ENCODE data around the gene CXCL10. TPM values are rescaled to one million over a fixed set of nuclear protein-coding genes. Genes with fewer than 3 reads are reported as not detected.

Gene CXCL10
- 1 to 10 TPM in 1 of 4 donors, not detected in 3; 1.8 TPM for total RNA-seq

DNA sequence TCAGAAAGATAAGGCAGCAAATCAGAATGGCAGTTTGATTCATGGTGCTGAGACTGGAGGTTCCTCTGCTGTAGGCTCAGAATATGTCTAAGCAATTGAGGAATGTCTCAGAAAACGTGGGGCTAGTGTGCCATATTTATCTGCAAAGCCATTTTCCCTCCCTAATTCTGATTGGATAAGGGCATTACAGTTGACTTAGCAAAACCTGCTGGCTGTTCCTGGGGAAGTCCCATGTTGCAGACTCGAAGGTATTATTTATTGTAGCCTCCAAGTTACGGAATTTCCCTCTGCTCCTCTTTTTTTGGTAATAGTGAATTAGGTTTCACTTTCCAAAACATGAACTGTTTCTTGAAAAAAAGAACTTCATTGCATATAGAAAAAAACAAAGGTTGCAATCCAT, at the start of gene CXCL10:
Gene CXCL10, minus strand, starts transcription at position 109 of the 400 bp plus-strand sequence. Its CDS starts 66 bp downstream, at position 43.
- no peak for DNase-seq
- TF ChIP-seq, protein P1, sequence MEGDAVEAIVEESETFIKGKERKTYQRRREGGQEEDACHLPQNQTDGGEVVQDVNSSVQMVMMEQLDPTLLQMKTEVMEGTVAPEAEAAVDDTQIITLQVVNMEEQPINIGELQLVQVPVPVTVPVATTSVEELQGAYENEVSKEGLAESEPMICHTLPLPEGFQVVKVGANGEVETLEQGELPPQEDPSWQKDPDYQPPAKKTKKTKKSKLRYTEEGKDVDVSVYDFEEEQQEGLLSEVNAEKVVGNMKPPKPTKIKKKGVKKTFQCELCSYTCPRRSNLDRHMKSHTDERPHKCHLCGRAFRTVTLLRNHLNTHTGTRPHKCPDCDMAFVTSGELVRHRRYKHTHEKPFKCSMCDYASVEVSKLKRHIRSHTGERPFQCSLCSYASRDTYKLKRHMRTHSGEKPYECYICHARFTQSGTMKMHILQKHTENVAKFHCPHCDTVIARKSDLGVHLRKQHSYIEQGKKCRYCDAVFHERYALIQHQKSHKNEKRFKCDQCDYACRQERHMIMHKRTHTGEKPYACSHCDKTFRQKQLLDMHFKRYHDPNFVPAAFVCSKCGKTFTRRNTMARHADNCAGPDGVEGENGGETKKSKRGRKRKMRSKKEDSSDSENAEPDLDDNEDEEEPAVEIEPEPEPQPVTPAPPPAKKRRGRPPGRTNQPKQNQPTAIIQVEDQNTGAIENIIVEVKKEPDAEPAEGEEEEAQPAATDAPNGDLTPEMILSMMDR (IDR thresholded peaks at IDR 0.05) = no peak
- TF ChIP-seq POLR2A (IDR thresholded peaks at IDR 0.05) = no peak
- Histone ChIP-seq H3K27ac (no peak within 1 kb of the TSS), H3K9me3 (no peaks in the 10 kb centered on the region), H3K27me3 (no peaks in the 10 kb centered on the region), H3K36me3 (no peaks in the 10 kb centered on the region), H3K4me1 (peaks cover 0 to 9% (median 0%) of the 10 kb centered on the region in 4 donors), H3K4me3 (no peak within 1 kb of the TSS)

DNA sequence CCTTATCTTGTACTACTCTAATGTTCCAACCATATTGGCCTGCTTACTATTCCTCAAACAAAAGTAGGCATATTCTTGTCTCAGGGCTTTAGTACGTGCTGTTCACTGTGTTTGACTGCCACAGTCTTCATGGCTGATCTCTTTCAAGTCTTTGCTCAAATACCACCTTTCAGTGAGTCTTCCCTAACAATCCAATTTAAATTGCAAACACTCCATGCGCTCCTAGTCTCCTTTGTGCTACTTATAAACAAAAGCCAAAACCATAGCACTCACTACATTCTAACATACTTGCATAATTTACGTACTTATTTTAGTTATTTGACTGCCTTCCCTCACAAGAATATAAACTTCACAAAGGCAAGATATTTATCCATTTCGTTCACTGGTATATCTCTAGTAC, 49.5 kb upstream of the CXCL10 start:
- no peak for DNase-seq
- no peak overlapping the region for H3K27ac ChIP-seq

DNA sequence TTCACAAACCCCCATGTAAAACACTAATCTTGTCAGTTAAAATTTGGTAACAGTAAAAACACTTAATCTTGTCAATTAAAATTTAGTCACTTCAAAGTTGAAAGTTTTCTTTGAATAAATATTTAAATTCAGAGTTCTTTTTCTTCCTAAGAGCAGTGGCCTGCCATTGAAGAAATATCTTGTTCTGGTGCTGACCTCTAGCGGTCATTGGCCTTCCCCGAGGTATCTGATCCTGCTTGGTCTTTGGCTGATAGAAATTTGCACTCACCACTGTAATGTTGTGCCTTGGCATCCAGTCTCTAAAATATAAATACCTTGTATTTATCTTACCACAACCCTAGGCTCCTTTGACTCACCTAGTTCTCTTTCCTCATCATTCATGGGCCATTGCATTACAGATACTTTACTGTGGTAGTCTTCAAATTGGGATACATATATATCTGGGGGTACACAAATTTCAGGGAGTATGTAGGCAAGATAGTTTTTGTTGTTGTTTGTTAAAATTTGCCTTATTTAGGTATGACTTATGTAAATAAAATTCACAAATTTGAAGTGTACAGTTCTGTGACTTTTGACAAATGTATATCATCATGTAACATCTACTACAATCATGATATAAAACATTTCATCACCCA, 44.5 kb upstream of the CXCL10 start:
- H3K4me3 ChIP-seq = no peak overlapping the region
- peak; percentile 61 to 92 (median 77) for DNase-seq
- no peaks in the 10 kb centered on the region for H3K9me3 ChIP-seq
- no peaks in the 10 kb centered on the region for H3K27me3 ChIP-seq
- no peak overlapping the region for H3K27ac ChIP-seq
- TF ChIP-seq POLR2A (IDR thresholded peaks at IDR 0.05) = no peak
- TF ChIP-seq, protein P1 (IDR thresholded peaks at IDR 0.05) = peak; percentile 53 to 90 (median 81)
- H3K4me1 ChIP-seq = no peaks in the 10 kb centered on the region
- no peaks in the 10 kb centered on the region for H3K36me3 ChIP-seq

More for the DNA sequence above, 49.5 kb upstream of the CXCL10 start:
- TF ChIP-seq, protein P1 (IDR thresholded peaks at IDR 0.05) = no peak
- no peak for TF ChIP-seq POLR2A (IDR thresholded peaks at IDR 0.05)
- H3K27me3 ChIP-seq = no peaks in the 10 kb centered on the region
- H3K4me1 ChIP-seq = no peaks in the 10 kb centered on the region
- H3K36me3 ChIP-seq = no peaks in the 10 kb centered on the region
- no peak overlapping the region for H3K4me3 ChIP-seq
- no peaks in the 10 kb centered on the region for H3K9me3 ChIP-seq

DNA sequence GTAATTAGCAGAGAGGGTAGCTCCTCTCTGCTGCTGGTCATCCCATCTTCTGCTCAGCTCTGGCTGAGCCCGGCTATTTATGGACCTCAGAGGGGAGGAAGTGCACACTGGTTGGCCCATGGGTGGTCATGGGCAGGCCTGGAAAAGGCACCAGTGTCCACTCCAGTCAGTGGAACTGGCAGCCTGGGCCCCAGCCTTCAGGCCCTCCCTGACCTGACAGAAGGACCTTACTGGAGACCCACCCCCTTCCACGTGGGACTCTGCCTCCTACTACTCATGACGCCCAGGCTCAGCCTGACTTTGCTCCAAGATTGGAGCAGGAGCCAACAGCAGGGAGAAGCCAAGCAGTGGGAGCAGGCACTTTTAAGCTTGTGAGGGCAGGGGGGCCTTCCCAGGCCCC, 43.2 kb upstream of the CXCL10 start:
- DNase-seq = no peak
- no peaks in the 10 kb centered on the region for H3K27me3 ChIP-seq
- TF ChIP-seq POLR2A (IDR thresholded peaks at IDR 0.05) = no peak
- TF ChIP-seq, protein P1 (IDR thresholded peaks at IDR 0.05) = no peak
- H3K4me1 ChIP-seq = no peaks in the 10 kb centered on the region
- no peak overlapping the region for H3K4me3 ChIP-seq
- H3K9me3 ChIP-seq = no peaks in the 10 kb centered on the region
- H3K27ac ChIP-seq = no peak overlapping the region
- no peaks in the 10 kb centered on the region for H3K36me3 ChIP-seq

DNA sequence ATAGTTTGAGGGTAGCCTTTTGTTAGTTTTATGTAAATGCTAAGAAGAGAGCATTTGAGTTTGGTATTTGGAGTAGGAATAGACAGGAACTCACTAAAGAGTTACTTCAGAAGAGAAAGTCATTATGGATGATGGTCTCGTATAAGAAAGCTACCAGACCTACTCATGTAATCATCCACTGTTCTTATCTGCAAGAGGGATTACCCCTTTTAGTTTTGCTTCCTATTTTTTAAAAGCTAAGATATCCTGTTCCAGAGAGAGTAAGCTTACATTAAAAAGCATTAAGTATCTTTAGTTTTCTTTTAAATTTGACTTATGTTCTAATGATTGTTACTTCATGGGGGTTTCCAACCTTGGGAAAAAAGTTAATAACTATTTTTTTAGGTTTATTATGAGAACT, 38.7 kb upstream of the CXCL10 start:
- H3K4me3 ChIP-seq = no peak overlapping the region
- DNase-seq = no peak
- no peak for TF ChIP-seq POLR2A (IDR thresholded peaks at IDR 0.05)
- TF ChIP-seq, protein P1 (IDR thresholded peaks at IDR 0.05) = no peak
- H3K9me3 ChIP-seq = no peaks in the 10 kb centered on the region
- H3K27me3 ChIP-seq = no peaks in the 10 kb centered on the region
- no peaks in the 10 kb centered on the region for H3K36me3 ChIP-seq
- H3K4me1 ChIP-seq = peaks cover 0 to 7% (median 0%) of the 10 kb centered on the region in 4 donors
- no peak overlapping the region for H3K27ac ChIP-seq

Data from Peyer's patch (tissue), 4 donors.